ENCODE results near the gene RNF208.
A peak's percentile ranks its signal among the peaks of the same experiment; 100 is the strongest.
"Not testable (repeated sequence)": the region's sequence is repeated elsewhere in the genome, so short reads cannot be mapped to it uniquely, and the experiment has no call there.

The RNF208 gene

GRCh38 chr9:137245450-137246421 lies 23.7 kb upstream of the RNF208 start:
- Histone ChIP-seq H3K4me3 (replicated peaks; ENCODE audit: insufficient read depth, low read length) (no peak overlapping the region), H3K27me3 (ENCODE audit: insufficient read depth, poor library complexity, severe bottlenecking) (no peaks in the 10 kb centered on the region), H3K27ac (replicated peaks) (no peak overlapping the region)
- no peak for DNase-seq (ENCODE audit: low read depth in 1 of 2, low spot score in 1 of 2)
- TF ChIP-seq POLR2AphosphoS5 (IDR thresholded peaks at IDR 0.05; ENCODE audit: low read depth): no peak
- TF ChIP-seq GABPA (IDR thresholded peaks at IDR 0.05; ENCODE audit: low read depth): no peak
- TF ChIP-seq CTCF (IDR thresholded peaks at IDR 0.05; ENCODE audit: insufficient read depth, low read length): no peak
- no peak for TF ChIP-seq SPI1 (IDR thresholded peaks at IDR 0.05; ENCODE audit: borderline replicate concordance, low read depth)
- TF ChIP-seq REST (IDR thresholded peaks at IDR 0.05; ENCODE audit: insufficient replicate concordance, low read depth): no peak

- DNase-seq (ENCODE audit: low read depth in 1 of 2, low spot score in 1 of 2): no peak
- Histone ChIP-seq H3K27me3 (ENCODE audit: insufficient read depth, poor library complexity, severe bottlenecking) (no peaks in the 10 kb centered on the region), H3K27ac (replicated peaks) (no peak overlapping the region), H3K4me3 (replicated peaks; ENCODE audit: insufficient read depth, low read length) (no peak overlapping the region)
- TF ChIP-seq POLR2AphosphoS5 (IDR thresholded peaks at IDR 0.05; ENCODE audit: low read depth) (no peak), REST (IDR thresholded peaks at IDR 0.05; ENCODE audit: insufficient replicate concordance, low read depth) (no peak), GABPA (IDR thresholded peaks at IDR 0.05; ENCODE audit: low read depth) (no peak), CTCF (IDR thresholded peaks at IDR 0.05; ENCODE audit: insufficient read depth, low read length) (no peak), SPI1 (IDR thresholded peaks at IDR 0.05; ENCODE audit: borderline replicate concordance, low read depth) (no peak)
These were observed 22.7 kb upstream of the RNF208 start for GRCh38 chr9:137244486-137245449.

GRCh38 chr9:137243626-137244485 lies 21.8 kb upstream of the RNF208 start:
- Histone ChIP-seq H3K27ac (replicated peaks) (no peak overlapping the region), H3K4me3 (replicated peaks; ENCODE audit: insufficient read depth, low read length) (no peak overlapping the region), H3K27me3 (ENCODE audit: insufficient read depth, poor library complexity, severe bottlenecking) (no peaks in the 10 kb centered on the region)
- DNase-seq (ENCODE audit: low read depth in 1 of 2, low spot score in 1 of 2): peak in 1 of 2 experiments; percentile 48
- peak; percentile 80 for TF ChIP-seq POLR2AphosphoS5 (IDR thresholded peaks at IDR 0.05; ENCODE audit: low read depth)
- no peak for TF ChIP-seq CTCF (IDR thresholded peaks at IDR 0.05; ENCODE audit: insufficient read depth, low read length)
- peak; percentile 40; the same call in 1 of the 2 replicates for TF ChIP-seq GABPA (IDR thresholded peaks at IDR 0.05; ENCODE audit: low read depth)

GRCh38 chr9:137243266-137243625 lies 21.2 kb upstream of the RNF208 start:
- H3K4me3 ChIP-seq (replicated peaks; ENCODE audit: insufficient read depth, low read length); DNase-seq (ENCODE audit: low read depth in 1 of 2, low spot score in 1 of 2); H3K27ac ChIP-seq (replicated peaks); H3K27me3 ChIP-seq (ENCODE audit: insufficient read depth, poor library complexity, severe bottlenecking): not testable (repeated sequence)

All from HL-60 (cell line).